Loucy (cell line): ENCODE results near the gene AGPAT2.
A peak's percentile ranks its signal among the peaks of the same experiment; 100 is the strongest.

ENCODE experiments used
- H2AFZ ChIP-seq: fragments of 200-600 bp; sonication (generic); 2 replicates; pipeline ENCODE4 v1.6.0; 2016; ENCODE audit warnings: antibody characterized with exemption, mild to moderate bottlenecking, low read length, moderate library complexity
- H3F3A ChIP-seq: fragments of 200-600 bp; 2 replicates; pipeline ENCODE4 v1.6.0; 2016; ENCODE audit warnings: antibody characterized with exemption, low read depth, mild to moderate bottlenecking
- H3K27me3 ChIP-seq: fragments of 200-600 bp; sonication (generic); 2 replicates; pipeline ENCODE4 v1.6.1; 2014; ENCODE audit warnings: low read length, mild to moderate bottlenecking; ENCODE audit not compliant: insufficient read depth, poor library complexity, severe bottlenecking
- H3K36me3 ChIP-seq: fragments of 200-600 bp; sonication (generic); 2 replicates; pipeline ENCODE4 v1.6.1; 2016; ENCODE audit warnings: low read length; ENCODE audit not compliant: insufficient read depth
- H3K4me1 ChIP-seq: fragments of 200-600 bp; sonication (generic); 2 replicates; pipeline ENCODE4 v1.5.1; 2014; ENCODE audit warnings: low read length, mild to moderate bottlenecking; ENCODE audit not compliant: insufficient read depth, poor library complexity, severe bottlenecking
- H3K4me2 ChIP-seq: fragments of 200-600 bp; sonication (generic); 2 replicates; pipeline ENCODE4 v1.6.0; 2014; ENCODE audit warnings: antibody characterized with exemption, low read length, low read depth, mild to moderate bottlenecking; ENCODE audit not compliant: poor library complexity, severe bottlenecking
- H3K4me3 ChIP-seq: fragments of 200-600 bp; sonication (generic); 2 replicates; pipeline ENCODE4 v1.5.1; 2014; ENCODE audit warnings: low read length, mild to moderate bottlenecking, mixed read lengths; ENCODE audit not compliant: poor library complexity, severe bottlenecking
- H3K79me2 ChIP-seq: fragments of 200-600 bp; sonication (generic); 2 replicates; pipeline ENCODE4 v1.6.1; 2014; ENCODE audit warnings: low read length; ENCODE audit not compliant: insufficient read depth
- H3K9ac ChIP-seq: fragments of 200-600 bp; sonication (generic); 2 replicates; pipeline ENCODE4 v1.6.0; 2014; ENCODE audit warnings: mild to moderate bottlenecking, low read depth, low read length, moderate library complexity; ENCODE audit not compliant: poor library complexity, severe bottlenecking
- H3K9me2 ChIP-seq: fragments of 200-600 bp; sonication (generic); replicated peaks from 2 replicates; pipeline ENCODE4 v1.6.1; 2016; ENCODE audit warnings: low read depth, low read length, mixed read lengths
- H3K9me3 ChIP-seq: fragments of 200-600 bp; sonication (generic); 2 replicates; pipeline ENCODE4 v1.6.1; 2014; ENCODE audit warnings: mild to moderate bottlenecking, antibody characterized with exemption, low read length, low read depth; ENCODE audit not compliant: insufficient read depth
- H4K20me1 ChIP-seq: fragments of 200-600 bp; sonication (generic); 2 replicates; pipeline ENCODE4 v1.6.0; 2014; ENCODE audit warnings: antibody characterized with exemption, low read length, mild to moderate bottlenecking; ENCODE audit not compliant: insufficient read depth, poor library complexity, severe bottlenecking
- EZH2phosphoT487 ChIP-seq: fragments of 200-600 bp; IDR thresholded peaks from 2 replicates; pipeline ENCODE4 v1.6.1; 2018; ENCODE audit warnings: antibody characterized with exemption, mild to moderate bottlenecking, moderate library complexity, borderline replicate concordance
- TF ChIP-seq, protein P1 (sequence below): fragments of 200-600 bp; sonication (generic); conservative IDR thresholded peaks from 2 replicates; pipeline ENCODE4 v1.5.1; 2014; ENCODE audit warnings: mild to moderate bottlenecking, antibody characterized with exemption, low read length

The AGPAT2 gene

DNA sequence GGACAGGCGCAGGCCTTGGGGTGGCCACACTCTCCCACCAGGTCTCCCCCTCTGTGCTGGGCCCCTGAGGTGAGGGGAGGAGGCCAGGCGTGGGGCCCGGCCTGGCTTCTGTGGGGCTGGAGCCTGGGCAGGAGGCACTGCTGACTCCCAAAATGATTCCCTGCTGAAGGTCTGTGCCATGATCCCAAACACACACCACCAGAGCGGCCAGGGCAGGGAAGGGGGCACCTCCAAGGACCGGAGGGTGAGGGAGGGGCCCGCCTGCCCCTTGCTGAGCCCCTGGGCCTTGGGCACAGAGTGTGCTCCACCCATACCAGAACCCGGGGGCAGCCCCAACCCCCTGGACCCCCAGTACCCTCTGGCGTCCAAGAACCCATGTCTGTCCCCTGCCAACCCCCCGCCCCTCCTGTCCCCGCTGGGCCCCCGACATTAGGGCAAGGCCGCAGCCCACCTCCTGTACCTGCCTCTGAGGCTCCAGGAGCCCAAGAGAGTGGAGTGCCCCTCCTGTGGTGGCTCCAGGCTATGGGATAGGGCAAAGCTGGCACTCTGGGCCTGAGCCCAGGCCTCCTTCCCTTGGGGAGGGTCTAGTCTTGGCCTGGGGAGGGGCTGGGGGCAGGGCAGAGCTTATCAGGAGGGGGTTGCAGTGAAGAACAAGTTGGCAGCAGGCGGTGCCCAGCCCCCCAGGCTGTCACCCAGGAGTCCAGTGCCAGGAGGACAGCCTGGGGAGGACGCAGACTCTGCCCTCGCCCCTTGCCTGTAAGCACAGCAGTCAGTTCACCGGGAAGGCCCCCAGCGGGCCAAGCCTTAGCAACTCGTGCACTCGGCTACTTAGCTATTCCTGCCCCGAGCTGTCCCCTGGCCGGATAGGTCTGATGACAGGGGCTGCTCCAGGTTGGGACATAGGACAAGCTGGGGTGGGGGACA is 27.1 kb downstream of the AGPAT2 start:
- H3K27me3 ChIP-seq: no peaks in the 10 kb centered on the region
- H3K9ac ChIP-seq: no peak overlapping the region
- no peaks in the 10 kb centered on the region for H4K20me1 ChIP-seq
- no peak overlapping the region for H3K4me2 ChIP-seq
- no peak overlapping the region for H3K4me3 ChIP-seq
- no peaks in the 10 kb centered on the region for H3K9me2 ChIP-seq
- no peaks in the 10 kb centered on the region for H3K9me3 ChIP-seq
- no peaks in the 10 kb centered on the region for H3F3A ChIP-seq
- no peak overlapping the region for H2AFZ ChIP-seq
- peaks cover 23% of the 10 kb centered on the region for H3K4me1 ChIP-seq
- no peaks in the 10 kb centered on the region for H3K79me2 ChIP-seq
- TF ChIP-seq, protein P1, sequence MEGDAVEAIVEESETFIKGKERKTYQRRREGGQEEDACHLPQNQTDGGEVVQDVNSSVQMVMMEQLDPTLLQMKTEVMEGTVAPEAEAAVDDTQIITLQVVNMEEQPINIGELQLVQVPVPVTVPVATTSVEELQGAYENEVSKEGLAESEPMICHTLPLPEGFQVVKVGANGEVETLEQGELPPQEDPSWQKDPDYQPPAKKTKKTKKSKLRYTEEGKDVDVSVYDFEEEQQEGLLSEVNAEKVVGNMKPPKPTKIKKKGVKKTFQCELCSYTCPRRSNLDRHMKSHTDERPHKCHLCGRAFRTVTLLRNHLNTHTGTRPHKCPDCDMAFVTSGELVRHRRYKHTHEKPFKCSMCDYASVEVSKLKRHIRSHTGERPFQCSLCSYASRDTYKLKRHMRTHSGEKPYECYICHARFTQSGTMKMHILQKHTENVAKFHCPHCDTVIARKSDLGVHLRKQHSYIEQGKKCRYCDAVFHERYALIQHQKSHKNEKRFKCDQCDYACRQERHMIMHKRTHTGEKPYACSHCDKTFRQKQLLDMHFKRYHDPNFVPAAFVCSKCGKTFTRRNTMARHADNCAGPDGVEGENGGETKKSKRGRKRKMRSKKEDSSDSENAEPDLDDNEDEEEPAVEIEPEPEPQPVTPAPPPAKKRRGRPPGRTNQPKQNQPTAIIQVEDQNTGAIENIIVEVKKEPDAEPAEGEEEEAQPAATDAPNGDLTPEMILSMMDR: no peak
- no peak for TF ChIP-seq EZH2phosphoT487
- no peaks in the 10 kb centered on the region for H3K36me3 ChIP-seq

DNA sequence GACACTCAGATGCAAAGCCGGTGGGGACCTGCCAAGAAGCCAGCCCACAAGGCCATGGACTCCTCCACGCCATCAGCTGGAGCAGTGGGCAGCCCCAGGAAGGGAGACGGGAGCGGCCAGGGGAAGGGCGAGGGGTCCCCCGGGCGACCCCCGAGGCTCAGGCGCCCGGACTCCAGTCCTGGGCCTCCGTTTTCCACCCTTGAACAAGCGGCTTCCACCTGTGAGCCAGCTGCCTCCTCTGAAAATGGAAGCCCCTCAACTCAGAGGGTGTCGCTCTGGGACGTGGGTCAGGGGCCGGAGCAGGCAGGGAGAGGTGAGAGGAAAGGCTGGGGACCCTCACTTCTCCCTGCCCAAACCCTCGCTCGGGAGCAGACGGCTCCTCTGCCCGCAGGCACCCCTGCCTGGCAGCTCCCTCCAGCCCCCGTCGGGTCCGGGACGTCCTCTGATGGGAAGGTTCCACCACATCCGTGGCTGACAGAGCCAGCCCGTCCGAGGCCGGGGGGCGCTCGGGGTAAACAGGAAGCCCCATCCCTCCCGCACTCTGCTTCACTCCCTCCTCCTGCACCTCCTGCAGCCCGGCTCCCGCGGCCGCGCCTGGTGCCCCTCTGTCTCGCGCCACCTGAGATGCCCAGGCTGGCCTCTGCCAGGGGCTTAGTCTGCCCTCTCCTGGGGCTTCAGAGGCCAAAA is 28.3 kb downstream of the AGPAT2 start:
- peaks cover 29% of the 10 kb centered on the region for H3K4me1 ChIP-seq
- H3K4me3 ChIP-seq: peak overlapping the region; percentile 10
- no peaks in the 10 kb centered on the region for H3K27me3 ChIP-seq
- no peaks in the 10 kb centered on the region for H3K9me2 ChIP-seq
- H2AFZ ChIP-seq: no peak overlapping the region
- no peak for TF ChIP-seq EZH2phosphoT487
- TF ChIP-seq, protein P1: no peak
- H3K79me2 ChIP-seq: no peaks in the 10 kb centered on the region
- no peaks in the 10 kb centered on the region for H3K36me3 ChIP-seq
- no peaks in the 10 kb centered on the region for H3F3A ChIP-seq
- H3K9me3 ChIP-seq: no peaks in the 10 kb centered on the region
- peak overlapping the region; percentile 15 for H3K4me2 ChIP-seq
- H4K20me1 ChIP-seq: no peaks in the 10 kb centered on the region
- no peak overlapping the region for H3K9ac ChIP-seq

DNA sequence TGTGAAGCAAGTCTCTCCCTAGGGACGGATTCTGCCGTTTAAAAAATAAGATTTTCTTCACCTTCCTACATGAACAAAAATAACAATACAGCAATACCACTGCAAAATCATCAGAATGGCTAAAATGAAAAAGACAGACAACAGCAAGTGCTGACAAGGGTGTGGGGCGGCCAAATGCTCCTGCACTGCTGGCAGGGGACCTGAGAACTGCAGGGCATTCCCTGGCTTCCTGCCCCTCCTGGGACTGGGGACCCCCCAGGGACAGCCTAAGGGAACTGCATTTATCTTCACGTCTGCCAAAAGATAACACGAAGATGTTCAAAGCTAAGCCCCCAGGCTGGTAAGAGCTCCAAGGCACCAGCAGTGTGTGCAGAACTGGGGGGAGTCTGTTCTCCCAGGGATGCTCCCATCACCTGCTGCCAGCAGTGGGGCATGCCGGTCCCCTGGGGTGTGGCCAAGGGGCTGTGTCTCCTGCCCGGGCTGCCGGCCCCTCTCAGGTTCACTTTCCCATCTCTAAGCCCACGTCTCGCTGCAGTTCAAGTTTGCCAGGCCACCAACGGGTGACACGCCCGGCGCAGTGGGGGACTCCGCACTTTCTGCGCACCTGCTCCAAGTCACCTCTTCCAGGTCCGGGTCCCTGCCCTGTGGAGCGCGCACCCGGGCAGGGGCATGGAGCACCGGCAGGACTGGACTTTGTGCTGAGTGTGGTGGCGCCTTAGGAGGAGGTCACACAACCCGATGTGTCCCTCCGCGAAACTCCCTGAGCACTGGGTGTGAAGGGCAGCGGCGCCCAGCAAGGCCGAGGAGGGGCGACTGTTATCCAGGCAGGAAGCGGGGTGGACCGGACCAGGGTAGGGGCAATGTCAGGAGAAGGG is 29.0 kb downstream of the AGPAT2 start:
- no peaks in the 10 kb centered on the region for H3K79me2 ChIP-seq
- H2AFZ ChIP-seq: no peak overlapping the region
- H3K9me3 ChIP-seq: no peaks in the 10 kb centered on the region
- no peaks in the 10 kb centered on the region for H3K36me3 ChIP-seq
- TF ChIP-seq, protein P1: no peak
- no peak for TF ChIP-seq EZH2phosphoT487
- peak overlapping the region; percentile 15 for H3K4me2 ChIP-seq
- H3K4me3 ChIP-seq: no peak overlapping the region
- H3K4me1 ChIP-seq: peaks cover 29% of the 10 kb centered on the region
- H3K27me3 ChIP-seq: no peaks in the 10 kb centered on the region
- H4K20me1 ChIP-seq: no peaks in the 10 kb centered on the region
- no peak overlapping the region for H3K9ac ChIP-seq
- H3F3A ChIP-seq: no peaks in the 10 kb centered on the region
- no peaks in the 10 kb centered on the region for H3K9me2 ChIP-seq
